ENCODE measurements around the gene ATP1A4.
"Not testable (repeated sequence)": the region's sequence is repeated elsewhere in the genome, so short reads cannot be mapped to it uniquely, and the experiment has no call there.

ATP1A4 gene

DNA sequence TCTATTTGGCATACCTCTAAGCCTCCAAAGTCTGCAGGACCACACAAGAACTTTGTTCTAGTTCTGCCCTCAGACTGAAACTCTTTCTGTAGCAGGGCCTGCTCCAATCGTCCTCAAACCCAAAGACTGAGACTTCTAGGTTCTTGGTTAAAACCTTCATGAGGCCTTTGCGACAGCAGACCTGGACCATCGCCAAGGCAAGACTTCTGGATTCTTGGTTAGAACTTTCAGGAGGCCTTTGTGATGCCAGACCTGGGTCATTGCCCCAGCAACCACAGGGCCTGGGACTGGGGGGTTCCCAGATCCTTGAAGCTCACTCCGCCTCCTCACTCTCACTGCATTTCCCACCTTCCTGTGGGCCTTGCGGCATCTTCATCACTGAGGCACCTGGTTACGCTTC is at the start of gene ATP1A4:
Gene ATP1A4 (plus strand): TSS at position 301 of the 400 bp plus-strand sequence. CDS start 438 bp downstream, outside the sequence.
- DNase-seq, result no peak

DNA sequence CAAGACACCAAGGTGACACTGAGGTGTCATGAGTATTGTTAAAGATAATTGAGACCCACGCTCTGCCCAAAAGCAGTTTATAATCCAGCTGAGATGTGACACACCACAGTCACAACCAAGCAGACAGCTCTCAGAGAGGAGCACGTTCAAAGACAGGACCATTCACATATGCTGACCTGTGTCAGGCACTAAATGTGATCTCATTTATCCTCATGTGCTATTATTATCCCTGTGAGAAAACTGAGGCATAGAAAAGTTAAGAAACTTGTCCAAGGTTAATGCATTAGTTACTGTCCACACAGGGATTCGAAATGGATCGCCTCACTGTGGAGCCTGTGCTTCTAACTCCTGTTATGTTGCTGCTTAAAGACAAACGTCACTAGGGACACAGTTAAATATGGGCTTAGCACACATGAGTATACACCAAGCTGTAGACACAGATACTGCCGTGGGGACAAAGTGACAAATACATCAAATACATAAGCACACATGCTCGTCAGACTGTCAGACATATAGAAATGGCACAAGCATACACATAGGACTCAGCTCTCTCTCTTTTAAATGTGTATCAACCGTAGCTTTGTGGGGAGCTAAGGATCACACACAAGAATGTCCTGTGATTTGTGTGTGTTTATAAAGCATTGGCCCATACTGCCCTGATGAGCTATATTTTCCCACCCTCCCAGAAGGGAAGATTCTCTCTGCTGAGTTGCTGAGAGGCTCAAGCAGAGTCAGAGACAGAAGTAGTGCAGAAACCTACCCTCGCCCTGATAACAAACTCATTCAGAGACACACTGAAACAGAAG is 49.5 kb upstream of the ATP1A4 start:
- no peak for DNase-seq

DNA sequence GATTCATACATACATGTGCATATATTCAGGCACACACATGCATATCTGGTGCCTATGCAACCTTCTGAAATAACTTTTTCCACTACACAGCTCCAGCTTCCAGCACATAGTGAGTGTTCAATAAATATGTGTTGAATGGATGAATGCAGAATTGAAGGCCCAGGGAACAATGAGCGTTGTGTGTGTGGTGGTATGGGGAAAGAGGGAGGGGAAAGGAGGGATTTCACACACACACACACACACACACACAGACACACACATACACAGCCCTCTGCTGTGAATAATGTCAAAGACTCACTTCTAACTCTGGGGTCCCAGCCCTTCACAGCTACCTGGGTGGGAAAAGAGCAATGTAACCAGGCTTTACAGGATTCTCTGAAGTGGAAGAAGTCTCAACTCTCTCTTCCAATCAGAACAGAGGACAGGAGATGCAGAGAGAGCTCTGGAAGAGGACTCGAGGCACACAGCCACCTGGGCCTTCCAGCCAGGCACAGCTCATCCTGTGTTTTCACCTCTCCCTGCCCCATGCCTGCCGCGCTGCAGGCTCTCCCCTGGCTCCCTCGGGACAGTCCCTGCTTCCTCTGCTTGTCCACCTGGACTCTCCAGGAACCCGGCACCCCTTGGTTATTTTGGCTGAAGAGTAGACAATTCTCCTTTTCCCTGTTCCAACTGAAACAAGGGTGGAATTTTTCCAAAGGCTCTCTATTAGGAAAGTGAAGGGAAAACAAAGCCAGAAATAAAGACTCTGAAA is 47.6 kb upstream of the ATP1A4 start:
- no peak for DNase-seq

- no peak for DNase-seq
Measured at GRCh38 chr1:160104486-160104885, 46.9 kb upstream of the ATP1A4 start.

DNA sequence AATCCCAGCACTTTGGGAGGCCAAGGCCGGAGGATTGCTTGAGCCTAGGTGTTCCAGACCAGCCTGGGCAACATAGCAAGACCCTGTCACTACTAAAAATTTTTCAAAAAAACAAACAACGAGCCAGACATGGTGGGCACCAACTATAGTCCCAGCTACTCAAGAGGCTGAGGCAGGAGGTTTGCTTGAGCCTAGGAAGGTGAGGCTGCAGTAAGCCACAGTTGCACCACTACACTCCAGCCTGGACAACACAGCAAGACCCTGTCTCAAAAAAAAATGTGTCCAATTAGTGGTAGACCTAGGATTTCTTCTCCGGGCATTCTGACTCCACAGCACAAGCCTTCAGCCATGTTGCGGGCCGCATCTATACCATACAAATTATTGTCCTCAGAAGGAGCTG is 46.2 kb upstream of the ATP1A4 start:
- no peak for DNase-seq

DNA sequence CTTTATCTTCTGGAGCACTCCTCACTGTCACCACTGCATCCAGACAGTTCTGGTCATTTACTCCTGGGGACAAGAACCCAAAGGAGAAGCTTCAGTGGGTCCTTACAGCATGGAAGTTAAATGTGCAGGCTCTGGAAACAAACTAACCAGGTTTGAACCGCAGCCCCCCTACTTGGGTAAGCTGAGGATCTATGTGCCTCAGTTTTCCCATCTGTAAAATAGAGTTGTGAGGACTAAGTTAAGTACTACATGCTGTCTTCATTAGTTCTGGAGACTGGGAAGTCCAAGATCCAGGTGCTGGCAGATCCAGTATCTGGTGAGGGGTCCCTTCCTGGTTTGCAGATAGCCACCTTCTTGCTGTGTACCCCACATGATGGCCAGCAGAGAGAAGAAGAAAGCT is 43.9 kb upstream of the ATP1A4 start:
- no peak for DNase-seq

DNA sequence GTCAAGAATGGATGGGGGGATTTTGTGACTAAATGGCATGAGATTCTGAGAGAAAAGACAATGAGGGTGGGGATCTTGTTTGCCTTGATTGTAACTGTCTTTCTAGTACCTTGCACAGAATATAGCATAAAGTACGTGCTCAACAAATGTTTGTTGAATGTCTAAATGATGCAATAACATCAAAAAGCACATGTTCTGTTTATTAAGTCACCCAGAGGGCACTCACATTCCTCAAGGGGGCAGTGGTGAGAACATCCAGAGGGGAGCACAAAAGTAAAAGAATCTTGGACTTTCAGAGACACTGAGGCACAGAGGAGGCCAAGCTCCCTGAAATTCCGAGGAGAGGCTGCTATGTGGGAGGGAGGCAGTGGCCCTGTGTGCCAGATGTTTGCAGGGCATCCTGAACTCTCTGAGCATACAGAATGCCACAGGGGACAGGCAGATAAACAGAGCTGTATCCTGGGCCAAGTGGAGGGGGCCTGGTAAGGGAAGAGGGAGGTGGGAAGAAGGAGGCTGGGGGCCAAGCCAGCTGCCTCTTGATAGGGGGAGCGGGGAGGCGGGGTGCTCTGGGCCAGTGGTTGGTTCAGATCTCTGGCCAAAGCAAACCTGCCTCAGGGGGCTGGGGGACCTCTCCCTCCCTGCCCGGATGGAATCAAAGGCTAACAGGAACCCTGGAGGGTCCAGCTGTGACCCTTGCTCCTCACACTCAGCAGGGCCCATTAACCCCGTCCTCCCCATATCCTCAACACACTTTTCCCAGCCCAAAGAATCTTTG is 42.3 kb upstream of the ATP1A4 start:
- DNase-seq, result no peak

GRCh38 chr1:160109686-160110085 is 41.7 kb upstream of the ATP1A4 start:
- no peak for DNase-seq

DNA sequence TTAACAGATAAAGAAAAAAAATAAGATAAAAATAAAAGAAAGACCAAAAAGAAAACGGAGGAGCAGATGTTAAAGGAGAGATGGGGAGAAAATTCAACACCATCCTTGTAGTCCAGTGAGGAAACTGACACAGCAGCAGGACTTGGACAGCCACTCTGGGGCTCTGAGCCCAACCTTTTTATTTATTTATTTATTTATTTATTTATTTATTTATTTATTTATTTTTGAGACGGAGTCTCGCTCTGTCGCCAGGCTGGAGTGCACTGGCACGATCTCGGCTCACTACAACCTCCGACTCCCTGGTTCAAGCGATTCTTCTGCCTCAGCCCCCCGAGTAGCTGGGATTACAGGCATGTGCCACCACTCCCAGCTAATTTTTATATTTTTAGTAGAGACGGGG is 39.9 kb upstream of the ATP1A4 start:
- not testable (repeated sequence) for DNase-seq

DNA sequence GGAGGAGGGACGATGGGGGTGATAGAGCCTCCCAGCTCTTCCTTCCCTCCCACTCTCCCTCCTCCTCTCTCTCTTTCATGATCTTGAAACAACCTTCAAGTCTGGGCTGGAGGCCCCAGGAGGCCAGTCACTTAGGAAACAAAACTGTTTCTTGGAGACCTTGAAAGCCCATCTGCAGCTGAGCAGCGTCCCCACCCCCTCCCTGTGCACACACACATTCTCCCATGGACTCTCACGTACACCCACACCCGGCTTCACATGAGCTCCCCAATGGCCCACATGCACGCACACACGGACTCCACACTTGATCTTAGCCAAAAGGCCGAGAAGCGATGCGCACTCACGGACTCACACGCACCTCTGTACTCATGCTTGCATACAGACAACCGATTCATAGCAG is 39.0 kb upstream of the ATP1A4 start:
- no peak for DNase-seq

DNA sequence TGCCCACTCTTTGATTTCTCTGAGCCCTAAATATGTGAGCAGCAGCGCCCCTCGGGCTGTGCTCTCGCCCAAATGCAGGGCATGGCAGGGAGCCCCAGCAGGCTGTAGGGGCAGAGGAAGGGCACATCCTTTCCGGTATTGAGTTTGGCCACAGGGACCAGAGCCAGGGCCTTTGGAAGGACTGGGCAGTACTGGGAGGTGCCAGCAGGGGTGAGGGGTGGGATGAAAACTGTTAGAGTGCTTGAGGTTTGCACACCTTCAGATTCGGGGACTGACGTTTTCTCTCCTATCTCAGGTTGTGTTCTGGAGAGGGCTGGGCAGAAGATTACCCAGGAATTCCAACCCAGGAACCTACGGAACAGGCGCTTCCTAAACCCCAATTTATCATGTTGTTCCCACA is 38.0 kb upstream of the ATP1A4 start:
- DNase-seq, result no peak

DNA sequence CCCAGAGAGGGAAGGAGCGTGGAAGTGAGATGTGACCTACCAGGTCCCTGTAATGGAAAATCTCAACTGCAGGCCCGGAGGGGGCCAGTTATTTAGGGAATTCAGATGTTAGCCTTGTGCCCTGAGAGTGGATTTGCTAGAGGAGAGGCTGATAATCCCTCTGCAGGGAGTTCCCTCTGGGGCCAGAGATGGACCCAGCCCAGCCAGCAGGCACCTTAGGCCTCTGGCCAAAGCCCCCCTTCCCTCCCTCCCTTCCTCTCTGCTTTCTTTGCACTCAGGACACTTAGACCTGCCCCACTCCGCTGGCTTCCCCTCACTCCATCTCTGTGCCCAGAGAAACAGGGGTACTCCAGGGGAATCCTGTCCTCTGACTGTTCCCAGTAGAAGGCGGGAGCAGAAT is 37.3 kb upstream of the ATP1A4 start:
- DNase-seq, result no peak

GRCh38 chr1:160115545-160116282 is 35.7 kb upstream of the ATP1A4 start, which contains the start of gene ATP1A2:
Gene ATP1A2 (plus strand): TSS chr1:160115759. CDS start chr1:160115862, 103 bp downstream.
- no peak for DNase-seq

DNA sequence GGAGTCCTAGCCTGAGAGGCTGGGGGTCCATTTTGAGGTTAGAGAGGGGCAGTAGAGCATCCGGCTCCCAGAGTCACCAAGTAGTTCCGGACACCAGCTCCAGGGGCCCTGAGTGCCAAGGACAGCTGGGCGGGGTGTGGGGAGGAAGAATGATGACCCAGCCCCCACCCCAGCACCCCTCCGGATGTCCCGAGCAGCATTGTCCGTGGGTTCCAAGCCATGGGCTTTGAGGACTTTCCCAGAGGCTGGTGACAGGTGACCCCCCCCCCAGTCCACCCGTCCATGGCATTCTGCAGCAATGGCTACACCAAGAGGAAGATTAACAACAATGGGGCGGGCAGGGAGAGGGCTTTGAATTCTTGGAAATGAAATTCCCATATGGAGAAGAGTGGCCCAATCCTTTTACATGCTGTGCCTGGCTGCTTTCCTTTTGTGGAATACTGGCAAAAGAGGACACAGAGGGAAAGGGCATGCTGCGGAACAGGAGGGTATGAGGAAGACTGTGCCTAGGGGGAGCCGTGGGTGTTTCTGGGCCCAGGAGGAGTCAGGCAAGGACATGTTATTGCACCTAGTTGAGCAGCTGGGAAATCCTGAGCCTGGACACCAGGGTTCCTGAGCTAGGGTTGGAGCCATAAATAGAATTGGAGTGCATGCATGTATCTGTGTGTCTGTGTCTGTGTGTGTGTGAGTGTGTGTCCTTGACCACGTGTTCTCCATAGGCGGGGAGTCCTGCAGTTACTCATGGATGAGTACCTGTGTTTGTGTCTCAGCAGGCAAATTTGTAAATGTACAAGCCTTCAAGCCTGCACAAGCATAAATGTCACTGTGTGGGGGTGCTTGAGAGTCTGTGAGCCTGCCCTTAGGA is 34.9 kb upstream of the ATP1A4 start:
- DNase-seq, result no peak

DNA sequence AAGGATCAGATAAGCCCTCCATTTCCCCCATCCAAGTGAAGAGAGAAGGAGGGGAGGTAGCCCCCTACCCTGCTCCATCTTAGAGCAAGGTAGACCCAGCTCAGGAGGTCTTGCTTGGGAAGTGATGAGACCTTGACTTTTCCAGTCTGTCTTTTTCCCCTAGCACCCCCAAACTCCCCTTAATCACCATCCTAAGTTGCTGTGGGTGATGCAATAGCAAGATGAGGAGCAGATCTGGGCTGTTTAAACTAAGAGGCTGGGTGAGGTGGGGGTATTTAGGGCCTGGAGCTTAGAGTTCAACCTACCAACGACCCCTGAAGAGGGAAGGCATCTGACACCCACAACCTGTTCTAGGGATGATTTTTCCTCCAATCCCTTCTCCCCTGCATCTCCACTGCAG is 34.1 kb upstream of the ATP1A4 start:
- no peak for DNase-seq

- DNase-seq, result no peak
Measured at GRCh38 chr1:160117709-160118183, 33.7 kb upstream of the ATP1A4 start.

DNA sequence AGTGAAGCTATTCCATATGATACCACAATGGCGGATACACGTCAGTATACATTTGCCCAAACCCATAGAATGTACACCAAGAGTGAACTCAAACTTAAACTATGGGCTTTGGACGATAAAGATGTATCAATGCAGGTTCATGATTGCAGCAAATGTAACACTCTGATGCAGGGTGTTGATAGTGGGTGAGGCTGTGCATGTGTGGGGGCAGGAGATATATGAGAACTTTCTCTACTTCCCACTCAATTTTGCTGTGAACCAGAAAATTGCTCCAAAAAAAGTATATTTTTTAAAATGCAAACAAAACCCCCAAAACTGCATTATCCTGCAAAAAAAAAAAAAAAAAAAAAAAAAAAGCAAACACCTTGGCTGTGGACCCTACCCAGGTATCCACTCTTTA is 32.5 kb upstream of the ATP1A4 start:
- DNase-seq, result no peak

DNA sequence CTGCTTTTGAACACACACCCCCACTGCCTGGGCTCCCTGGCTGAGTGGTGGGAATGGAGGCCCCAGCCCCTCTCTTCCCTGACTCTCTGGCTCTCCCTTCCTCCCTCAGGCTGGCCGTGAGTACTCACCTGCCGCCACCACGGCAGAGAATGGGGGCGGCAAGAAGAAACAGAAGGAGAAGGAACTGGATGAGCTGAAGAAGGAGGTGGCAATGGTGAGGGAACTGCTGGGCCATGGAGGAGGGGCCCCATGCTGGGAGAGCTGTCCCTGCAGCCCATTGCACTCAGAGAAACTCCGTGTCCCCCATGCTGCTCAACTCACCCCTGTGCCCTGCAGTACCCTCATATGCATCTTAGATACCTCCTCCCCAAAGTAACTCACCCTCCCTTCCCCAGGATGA is 30.6 kb upstream of the ATP1A4 start:
- no peak for DNase-seq

DNA sequence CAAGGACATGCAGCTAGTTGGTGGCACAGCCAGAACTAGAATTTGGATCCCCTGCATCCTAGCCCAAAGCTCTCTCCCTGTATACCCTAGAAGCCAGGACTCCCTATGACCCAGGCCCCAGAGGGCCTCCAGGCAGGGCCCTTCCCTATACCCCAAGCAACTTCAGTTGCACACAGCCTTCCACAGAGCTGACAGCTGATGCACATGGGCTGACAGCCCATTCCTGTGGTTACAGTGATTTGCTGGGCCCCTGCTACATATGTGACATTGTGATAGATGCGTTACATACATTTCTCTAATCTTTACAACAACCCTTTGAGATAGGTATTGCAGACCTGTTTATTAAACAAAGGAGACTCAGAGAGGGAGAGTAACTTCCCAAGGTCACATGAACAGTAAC is 30.0 kb upstream of the ATP1A4 start:
- no peak for DNase-seq

DNA sequence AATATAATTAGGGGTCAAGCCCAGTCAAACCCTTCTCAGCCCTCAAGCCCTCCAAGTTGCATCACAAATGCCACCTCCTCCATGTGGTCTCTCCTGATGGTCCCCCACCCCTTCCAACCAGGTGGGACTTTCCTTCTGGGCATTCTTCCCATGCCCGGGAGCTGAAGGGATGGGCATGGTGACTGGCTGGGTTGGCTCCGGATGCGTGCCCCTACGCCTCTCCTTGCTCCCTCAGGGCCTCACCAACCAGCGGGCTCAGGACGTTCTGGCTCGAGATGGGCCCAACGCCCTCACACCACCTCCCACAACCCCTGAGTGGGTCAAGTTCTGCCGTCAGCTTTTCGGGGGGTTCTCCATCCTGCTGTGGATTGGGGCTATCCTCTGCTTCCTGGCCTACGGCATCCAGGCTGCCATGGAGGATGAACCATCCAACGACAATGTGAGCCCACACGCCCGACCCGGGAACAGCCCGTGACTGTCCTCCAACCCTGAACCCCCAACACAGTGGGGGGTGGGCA is 28.4 kb upstream of the ATP1A4 start:
- DNase-seq, result no peak

DNA sequence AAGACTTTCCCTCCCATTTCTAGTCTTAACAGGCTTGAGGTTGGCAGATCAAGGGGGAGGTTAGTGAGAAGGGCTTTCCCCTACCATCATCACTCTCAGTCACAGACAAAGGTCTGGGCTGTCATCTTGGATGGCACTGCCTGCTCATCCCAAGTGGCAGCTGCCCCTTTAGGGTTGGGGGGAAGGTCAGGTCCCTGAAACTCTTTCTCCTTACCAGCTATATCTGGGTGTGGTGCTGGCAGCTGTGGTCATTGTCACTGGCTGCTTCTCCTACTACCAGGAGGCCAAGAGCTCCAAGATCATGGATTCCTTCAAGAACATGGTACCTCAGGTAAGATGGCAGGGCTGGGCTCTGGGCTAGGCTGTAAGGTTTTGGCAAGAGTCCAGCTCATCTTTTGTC is 27.7 kb upstream of the ATP1A4 start:
- no peak for DNase-seq

Measured in DMS79 (cell line).